Neural progenitor cell (in vitro differentiated cells): ENCODE measurements around the gene SHE. TPM values are rescaled to one million over a fixed set of nuclear protein-coding genes. Genes with fewer than 3 reads are reported as not detected.

Experiments used
- DNase-seq: peaks from one replicate; pipeline ENCODE4 v3.0.0-alpha.2; 2016; ENCODE audit warnings: low spot score
- H2AFZ ChIP-seq: fragments of 200-600 bp; sonication (generic); replicated peaks from 2 replicates; pipeline ENCODE4 v1.6.1; 2016; ENCODE audit warnings: antibody characterized with exemption
- H3F3A ChIP-seq: fragments of 200-600 bp; sonication (generic); 2 replicates; pipeline ENCODE4 v1.6.1; 2016; ENCODE audit warnings: antibody characterized with exemption, low read depth
- H3K27ac ChIP-seq: fragments of 200-600 bp; sonication (generic); 2 replicates; pipeline ENCODE4 v1.5.1; 2016; ENCODE audit warnings: mild to moderate bottlenecking
- H3K27me3 ChIP-seq: fragments of 200-600 bp; sonication (generic); 2 replicates; pipeline ENCODE4 v1.6.1; 2016; ENCODE audit warnings: mild to moderate bottlenecking, moderate library complexity
- H3K36me3 ChIP-seq: fragments of 200-600 bp; sonication (generic); 2 replicates; pipeline ENCODE4 v1.5.1; 2016
- H3K4me1 ChIP-seq: fragments of 200-600 bp; sonication (generic); 2 replicates; pipeline ENCODE4 v1.6.1; 2016; ENCODE audit warnings: mixed run types
- H3K4me2 ChIP-seq: fragments of 200-600 bp; sonication (generic); 2 replicates; pipeline ENCODE4 v1.6.1; 2016
- H3K4me3 ChIP-seq: fragments of 200-600 bp; sonication (generic); 2 replicates; pipeline ENCODE4 v1.5.1; 2016
- H3K79me2 ChIP-seq: fragments of 200-600 bp; sonication (generic); 2 replicates; pipeline ENCODE4 v1.6.1; 2016; ENCODE audit warnings: low read depth
- H3K9ac ChIP-seq: fragments of 200-600 bp; sonication (generic); 2 replicates; pipeline ENCODE4 v1.6.1; 2016
- H3K9me3 ChIP-seq: fragments of 200-600 bp; sonication (generic); 2 replicates; pipeline ENCODE4 v1.5.1; 2016; ENCODE audit warnings: low read depth
- H4K20me1 ChIP-seq: fragments of 200-600 bp; sonication (generic); 2 replicates; pipeline ENCODE4 v1.6.1; 2016; ENCODE audit warnings: low read depth
- H3K27ac Mint-ChIP-seq: 3 replicates; pipeline ENCODE4 v1.8.0; 2021; ENCODE audit warnings: mixed read lengths
- H3K27me3 Mint-ChIP-seq: 2 replicates; pipeline ENCODE4 v1.8.0; 2022; ENCODE audit warnings: low read depth, mild to moderate bottlenecking, inconsistent platforms, moderate library complexity, mixed read lengths; ENCODE audit not compliant: insufficient read depth
- H3K36me3 Mint-ChIP-seq: 3 replicates; pipeline ENCODE4 v1.8.0; 2021; ENCODE audit warnings: mixed read lengths
- H3K4me1 Mint-ChIP-seq: 3 replicates; pipeline ENCODE4 v1.8.0; 2021; ENCODE audit warnings: mixed read lengths
- H3K4me3 Mint-ChIP-seq: 3 replicates; pipeline ENCODE4 v1.8.0; 2021; ENCODE audit warnings: mild to moderate bottlenecking, moderate library complexity, mixed read lengths
- H3K9me3 Mint-ChIP-seq: 3 replicates; pipeline ENCODE4 v1.8.0; 2020; ENCODE audit warnings: mixed read lengths
- EZH2 ChIP-seq: fragments of 200-600 bp; sonication (generic); IDR thresholded peaks from 2 replicates; pipeline ENCODE4 v1.6.1; 2017; ENCODE audit warnings: antibody characterized with exemption, mild to moderate bottlenecking, moderate library complexity
- EZH2phosphoT487 ChIP-seq: fragments of 200-600 bp; sonication (generic); IDR thresholded peaks from 2 replicates; pipeline ENCODE4 v1.6.1; 2017; ENCODE audit warnings: antibody characterized with exemption
- total RNA-seq: library from RNA; depleted of rRNA; stranded (reverse); fragments of >200 nt; gene quantifications from 2 replicates; pipeline ENCODE4 v1.2.3, GENCODE V29; 2015; ENCODE audit warnings: low replicate concordance
- TF ChIP-seq, protein P1 (sequence below): fragments of 200-600 bp; sonication (generic); IDR thresholded peaks from 2 replicates; pipeline ENCODE4 v1.5.1; 2017; ENCODE audit warnings: antibody characterized with exemption, mild to moderate bottlenecking

The SHE gene
- total RNA-seq, 1 donor from 2014 or later, result 0.04 TPM

DNA sequence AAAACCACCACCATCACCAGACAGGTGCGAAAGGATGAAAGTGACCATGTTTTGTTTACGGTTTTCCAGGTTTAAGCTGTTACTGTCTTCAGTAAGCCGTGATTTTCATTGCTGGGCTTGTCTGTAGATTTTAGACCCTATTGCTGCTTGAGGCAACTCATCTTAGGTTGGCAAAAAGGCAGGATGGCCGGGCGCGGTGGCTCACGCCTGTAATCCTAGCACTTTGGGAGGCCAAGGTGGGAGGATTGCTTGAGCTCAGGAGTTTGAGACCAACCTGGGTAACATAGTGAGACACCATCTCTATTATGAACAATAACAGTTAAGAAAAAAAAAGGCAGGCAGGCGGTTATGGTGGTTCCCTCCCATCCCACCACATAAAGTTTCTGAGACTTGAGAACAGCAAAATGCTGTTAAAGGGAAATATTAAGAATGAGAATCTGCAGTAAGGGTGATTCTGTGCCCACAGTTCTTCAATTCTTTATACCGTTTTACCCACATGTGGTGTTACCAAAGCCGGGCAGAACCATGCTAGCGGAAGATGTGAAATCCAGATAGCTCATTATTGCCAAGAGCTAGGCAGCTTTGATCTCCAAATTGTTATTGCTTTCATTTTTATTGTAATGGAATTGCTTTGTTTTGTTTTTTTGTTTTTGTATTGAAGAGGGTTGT is 34.6 kb downstream of the SHE start:
- H3K27me3 ChIP-seq, result no peaks in the 10 kb centered on the region
- Mint-ChIP-seq H3K27ac (peak overlapping the region; percentile 79), H3K9me3 (no peaks in the 10 kb centered on the region), H3K36me3 (no peaks in the 10 kb centered on the region), H3K4me1 (peaks cover 27% of the 10 kb centered on the region), H3K27me3 (peaks cover 9% of the 10 kb centered on the region), H3K4me3 (no peak overlapping the region)
- no peak overlapping the region for H2AFZ ChIP-seq
- no peak for DNase-seq
- H3K4me2 ChIP-seq, result no peak overlapping the region
- no peak overlapping the region for H3K27ac ChIP-seq
- TF ChIP-seq, protein P1, sequence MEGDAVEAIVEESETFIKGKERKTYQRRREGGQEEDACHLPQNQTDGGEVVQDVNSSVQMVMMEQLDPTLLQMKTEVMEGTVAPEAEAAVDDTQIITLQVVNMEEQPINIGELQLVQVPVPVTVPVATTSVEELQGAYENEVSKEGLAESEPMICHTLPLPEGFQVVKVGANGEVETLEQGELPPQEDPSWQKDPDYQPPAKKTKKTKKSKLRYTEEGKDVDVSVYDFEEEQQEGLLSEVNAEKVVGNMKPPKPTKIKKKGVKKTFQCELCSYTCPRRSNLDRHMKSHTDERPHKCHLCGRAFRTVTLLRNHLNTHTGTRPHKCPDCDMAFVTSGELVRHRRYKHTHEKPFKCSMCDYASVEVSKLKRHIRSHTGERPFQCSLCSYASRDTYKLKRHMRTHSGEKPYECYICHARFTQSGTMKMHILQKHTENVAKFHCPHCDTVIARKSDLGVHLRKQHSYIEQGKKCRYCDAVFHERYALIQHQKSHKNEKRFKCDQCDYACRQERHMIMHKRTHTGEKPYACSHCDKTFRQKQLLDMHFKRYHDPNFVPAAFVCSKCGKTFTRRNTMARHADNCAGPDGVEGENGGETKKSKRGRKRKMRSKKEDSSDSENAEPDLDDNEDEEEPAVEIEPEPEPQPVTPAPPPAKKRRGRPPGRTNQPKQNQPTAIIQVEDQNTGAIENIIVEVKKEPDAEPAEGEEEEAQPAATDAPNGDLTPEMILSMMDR, result no peak
- no peak for TF ChIP-seq EZH2phosphoT487
- no peak for TF ChIP-seq EZH2
- H3K9me3 ChIP-seq, result no peaks in the 10 kb centered on the region
- peaks cover 6% of the 10 kb centered on the region for H3K4me1 ChIP-seq
- no peaks in the 10 kb centered on the region for H3F3A ChIP-seq
- H3K4me3 ChIP-seq, result no peak overlapping the region
- H3K36me3 ChIP-seq, result no peaks in the 10 kb centered on the region
- H4K20me1 ChIP-seq, result no peaks in the 10 kb centered on the region
- H3K79me2 ChIP-seq, result no peaks in the 10 kb centered on the region
- no peak overlapping the region for H3K9ac ChIP-seq

DNA sequence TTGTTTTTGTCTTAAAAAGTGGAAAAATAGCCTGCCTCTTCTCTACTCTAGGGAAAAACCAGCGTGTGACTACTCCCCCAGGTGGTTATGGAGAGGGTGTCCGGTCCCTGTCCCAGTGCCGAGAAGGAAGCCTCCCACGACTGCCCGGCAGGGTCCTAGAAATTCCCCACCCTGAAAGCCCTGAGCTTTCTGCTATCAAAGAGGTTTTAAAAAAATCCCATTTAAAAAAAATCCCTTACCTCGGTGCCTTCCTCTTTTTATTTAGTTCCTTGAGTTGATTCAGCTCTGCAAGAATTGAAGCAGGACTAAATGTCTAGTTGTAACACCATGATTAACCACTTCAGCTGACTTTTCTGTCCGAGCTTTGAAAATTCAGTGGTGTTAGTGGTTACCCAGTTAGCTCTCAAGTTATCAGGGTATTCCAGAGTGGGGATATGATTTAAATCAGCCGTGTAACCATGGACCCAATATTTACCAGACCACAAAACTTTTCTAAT is 35.2 kb downstream of the SHE start:
- Histone ChIP-seq H3K4me1 (peaks cover 6% of the 10 kb centered on the region), H3K27me3 (no peaks in the 10 kb centered on the region), H4K20me1 (no peaks in the 10 kb centered on the region), H3K4me3 (no peak overlapping the region), H3K9me3 (no peaks in the 10 kb centered on the region), H3F3A (no peaks in the 10 kb centered on the region), H2AFZ (no peak overlapping the region), H3K9ac (no peak overlapping the region), H3K27ac (no peak overlapping the region), H3K36me3 (no peaks in the 10 kb centered on the region), H3K4me2 (no peak overlapping the region), H3K79me2 (no peaks in the 10 kb centered on the region)
- Mint-ChIP-seq H3K27ac (no peak overlapping the region), H3K36me3 (no peaks in the 10 kb centered on the region), H3K4me1 (peaks cover 27% of the 10 kb centered on the region), H3K4me3 (no peak overlapping the region), H3K9me3 (no peaks in the 10 kb centered on the region), H3K27me3 (peaks cover 9% of the 10 kb centered on the region)
- TF ChIP-seq EZH2phosphoT487, result no peak
- TF ChIP-seq, protein P1, result peak; percentile 21
- DNase-seq, result no peak

DNA sequence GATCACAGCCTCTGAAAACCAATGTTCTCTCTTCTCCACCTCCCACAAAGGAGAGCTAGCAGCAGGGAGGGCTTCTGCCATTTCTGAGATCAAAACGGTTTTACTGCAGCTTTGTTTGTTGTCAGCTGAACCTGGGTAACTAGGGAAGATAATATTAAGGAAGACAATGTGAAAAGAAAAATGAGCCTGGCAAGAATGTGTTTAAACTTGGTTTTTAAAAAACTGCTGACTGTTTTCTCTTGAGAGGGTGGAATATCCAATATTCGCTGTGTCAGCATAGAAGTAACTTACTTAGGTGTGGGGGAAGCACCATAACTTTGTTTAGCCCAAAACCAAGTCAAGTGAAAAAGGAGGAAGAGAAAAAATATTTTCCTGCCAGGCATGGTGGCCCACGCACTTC is 36.0 kb downstream of the SHE start:
- no peak for TF ChIP-seq EZH2
- no peak for TF ChIP-seq EZH2phosphoT487
- TF ChIP-seq, protein P1, result no peak
- Histone ChIP-seq H3K79me2 (no peaks in the 10 kb centered on the region), H3K4me1 (peaks cover 6% of the 10 kb centered on the region), H3F3A (no peaks in the 10 kb centered on the region), H4K20me1 (no peaks in the 10 kb centered on the region), H2AFZ (no peak overlapping the region), H3K4me2 (no peak overlapping the region), H3K4me3 (no peak overlapping the region), H3K9me3 (no peaks in the 10 kb centered on the region), H3K27me3 (no peaks in the 10 kb centered on the region), H3K9ac (no peak overlapping the region), H3K36me3 (no peaks in the 10 kb centered on the region), H3K27ac (no peak overlapping the region)
- Mint-ChIP-seq H3K27ac (no peak overlapping the region), H3K4me1 (peaks cover 27% of the 10 kb centered on the region), H3K36me3 (no peaks in the 10 kb centered on the region), H3K27me3 (peaks cover 9% of the 10 kb centered on the region), H3K4me3 (no peak overlapping the region), H3K9me3 (no peaks in the 10 kb centered on the region)
- no peak for DNase-seq
